HepG2 (cell line): ENCODE measurements around the gene CDC42EP1. TPM values are rescaled to one million over a fixed set of nuclear protein-coding genes. Genes with fewer than 3 reads are reported as not detected.

Source experiments
- ATAC-seq: fragments of 200-7000 bp; cut with Tn5 transposase; 3 replicates; pipeline ENCODE4 v1.9.1; 2020; ENCODE audit warnings: mild to moderate bottlenecking, moderate library complexity
- BruUV-seq: library from RNA; stranded (reverse); fragments of 400-500 nt; replicated peaks from 2 replicates; lab custom pipeline; 2021; lab: Mats Ljungman, UMichigan
- CTCF ChIA-PET: fragments of 300-600 bp; formaldehyde crosslinking; extraction: SDS; loops from one replicate; lab custom pipeline; 2021; ENCODE audit warnings: low total read pairs, inconsistent platforms, low intra/inter-chr PET ratio; lab: Yijun Ruan, JAX
- POLR2A ChIA-PET: fragments of 350-600 bp; sonication (Branson Sonifier 250); formaldehyde crosslinking; loops from one replicate; lab custom pipeline; 2020; ENCODE audit warnings: antibody characterized with exemption, inconsistent platforms; lab: Yijun Ruan, JAX
- DNase-seq: peaks from one replicate; pipeline ENCODE4 v3.0.0-alpha.2; 2015; ENCODE audit warnings: low spot score
- FAIRE-seq: peaks from 3 replicates; lab custom pipeline; 2011; peaks lifted over from hg19 to GRCh38; lab: Jason Lieb, UNC
- H2AFZ ChIP-seq: one replicate; pipeline ENCODE4 v1.6.1; 2011; ENCODE audit warnings: low read length, inconsistent platforms
- H3K27ac ChIP-seq: fragments of 300-600 bp; 3 replicates; pipeline ENCODE4 v1.8.0; 2011; ENCODE audit warnings: mixed run types, mild to moderate bottlenecking, mixed read lengths, low read length, inconsistent platforms; ENCODE audit not compliant: insufficient read depth; ENCODE audit errors: extremely low read length
- H3K27me3 ChIP-seq, 2 experiments: fragments of 200-600 bp in 1 of 2; 2 replicates in 1 of 2; 3 replicates in 1 of 2; pipeline versions ENCODE4 v1.6.0 to v1.8.0; 2011; ENCODE audit warnings: low read length in 2 of 2, mild to moderate bottlenecking in 2 of 2, moderate library complexity in 2 of 2, inconsistent platforms in 1 of 2; ENCODE audit not compliant: insufficient read depth in 2 of 2, control insufficient read depth in 1 of 2
- H3K36me3 ChIP-seq, 2 experiments: fragments of 200-600 bp in 1 of 2; replicated peaks in 1 of 2; 2 replicates in 1 of 2; 3 replicates in 1 of 2; pipeline versions ENCODE4 v1.5.1 to v1.8.0; 2011; ENCODE audit warnings: low read length in 2 of 2, inconsistent platforms in 1 of 2; ENCODE audit not compliant: insufficient read depth in 2 of 2, control insufficient read depth in 1 of 2
- H3K4me1 ChIP-seq: 2 replicates; pipeline ENCODE4 v1.5.1; 2012; ENCODE audit warnings: low read length, inconsistent platforms; ENCODE audit not compliant: insufficient read depth
- H3K4me2 ChIP-seq: 2 replicates; pipeline ENCODE4 v1.6.0; 2011; ENCODE audit warnings: low read depth, low read length, inconsistent platforms
- H3K4me3 ChIP-seq, 3 experiments: fragments of 200-600 bp in 1 of 3; sonication (generic), shearing (Covaris generic) in 1 of 3; replicated peaks in 1 of 3; 2 replicates each; pipeline ENCODE4 v1.5.1; 2011 to 2016; ENCODE audit warnings: low read length in 3 of 3, inconsistent platforms in 2 of 3, low read depth in 2 of 3, mild to moderate bottlenecking in 2 of 3, control low read depth in 1 of 3, mixed read lengths in 1 of 3; ENCODE audit not compliant: insufficient read depth in 1 of 3
- H3K79me2 ChIP-seq: one replicate; pipeline ENCODE4 v1.6.1; 2011; ENCODE audit warnings: low read length, inconsistent platforms; ENCODE audit not compliant: insufficient read depth
- H3K9ac ChIP-seq: 2 replicates; pipeline ENCODE4 v1.6.0; 2011; ENCODE audit warnings: mild to moderate bottlenecking, low read depth, low read length, inconsistent platforms; ENCODE audit not compliant: insufficient read depth
- H3K9me3 ChIP-seq: 2 replicates; pipeline ENCODE4 v1.5.1; 2012; ENCODE audit warnings: mild to moderate bottlenecking, low read length
- H4K20me1 ChIP-seq: 2 replicates; pipeline ENCODE4 v1.6.0; 2011; ENCODE audit warnings: inconsistent platforms, mild to moderate bottlenecking, low read length, moderate library complexity; ENCODE audit not compliant: insufficient read depth
- GATA4 ChIP-seq: sonication (generic); IDR thresholded peaks from 2 replicates; pipeline ENCODE4 v1.6.1; 2016; ENCODE audit warnings: antibody characterized with exemption, low read depth, borderline replicate concordance
- RARA ChIP-seq: IDR thresholded peaks from 2 replicates; pipeline ENCODE4 v1.6.1; 2016; ENCODE audit warnings: missing genetic modification reagents, missing compliant biosample characterization
- REL ChIP-seq: sonication (generic); formaldehyde crosslinking; conservative IDR thresholded peaks from 2 replicates; pipeline ENCODE4 v1.8.0; 2022; ENCODE audit warnings: mild to moderate bottlenecking, missing genetic modification reagents, moderate library complexity
- SP5 ChIP-seq: IDR thresholded peaks from 2 replicates; pipeline ENCODE4 v1.6.1; 2016; ENCODE audit warnings: low read depth, borderline replicate concordance
- SRSF4 ChIP-seq: fragments of 200-400 bp; formaldehyde crosslinking; IDR thresholded peaks from one replicate; pipeline ENCODE4 v1.6.1; 2018; ENCODE audit warnings: mild to moderate bottlenecking, low read depth, low read length, moderate library complexity; ENCODE audit not compliant: poor library complexity, severe bottlenecking
- TEAD2 ChIP-seq: sonication (generic); formaldehyde crosslinking; IDR thresholded peaks from 2 replicates; pipeline ENCODE4 v1.9.0; 2021; ENCODE audit warnings: missing genetic modification reagents
- ZBTB38 ChIP-seq: sonication (generic); formaldehyde crosslinking; IDR thresholded peaks from 2 replicates; pipeline ENCODE4 v1.5.1; 2020; ENCODE audit warnings: mild to moderate bottlenecking, missing genetic modification reagents
- ZBTB8A ChIP-seq: sonication (generic); formaldehyde crosslinking; IDR thresholded peaks from 2 replicates; pipeline ENCODE4 v1.4.0; 2020; ENCODE audit warnings: mild to moderate bottlenecking, low read depth, missing genetic modification reagents, borderline replicate concordance
- ZNF253 ChIP-seq: sonication (generic); formaldehyde crosslinking; IDR thresholded peaks from 2 replicates; pipeline ENCODE4 v1.8.0; 2022; ENCODE audit warnings: mild to moderate bottlenecking, missing genetic modification reagents, borderline replicate concordance
- ZNF556 ChIP-seq: sonication (generic); formaldehyde crosslinking; IDR thresholded peaks from 2 replicates; pipeline ENCODE4 v1.4.0; 2020; ENCODE audit warnings: mild to moderate bottlenecking, missing genetic modification reagents, borderline replicate concordance
- ZNF615 ChIP-seq: sonication (generic); formaldehyde crosslinking; IDR thresholded peaks from 2 replicates; pipeline ENCODE4 v1.5.0; 2020; ENCODE audit warnings: mild to moderate bottlenecking, missing genetic modification reagents, borderline replicate concordance
- WGBS: methylation state at CpG from one replicate; pipeline ENCODE4 v1.1.6; 2017; ENCODE audit warnings: low lambda C conversion rate; 5-methylcytosine and 5-hydroxymethylcytosine counted together
- in situ Hi-C: cut with HindIII; loops from 2 replicates; pipeline ENCODE4 v1.10.0; 2017; ENCODE audit warnings: low pct_unique_long_range_greater_than_20kb; ENCODE audit not compliant: extremely low pct_ligation_motif_present
- intact Hi-C: fragments of 100-400 bp; cut with micrococcal nuclease; formaldehyde crosslinking; loops from one replicate; pipeline ENCODE4 v1.10.0; 2022; ENCODE audit not compliant: unreplicated experiment
- polyA plus RNA-seq, 8 experiments: library from polyadenylated mRNA; depleted of rRNA in 3 of 8; stranded (reverse) in 7 of 8; unstranded in 1 of 8; fragments of >200 nt; fragmentation: Illumina TruSeq in 4 of 8; extraction: Trizol in 4 of 8; gene quantifications; 2 replicates each; pipeline versions ENCODE4 v1.2.1 to v1.2.3, GENCODE V29; 2011 to 2016; ENCODE audit warnings: low read depth in 4 of 8, missing spikeins in 1 of 8, mixed read lengths in 1 of 8; ENCODE audit not compliant: insufficient read depth in 1 of 8
- total RNA-seq, 5 experiments: library from RNA; depleted of rRNA; stranded (reverse); fragments of >200 nt; fragmentation: Illumina TruSeq; extraction: Trizol; gene quantifications; 2 replicates each; pipeline ENCODE4 v1.2.3, GENCODE V29; 2016; ENCODE audit warnings: low read depth in 1 of 5
- TF ChIP-seq, protein P1 (sequence below): sonication (generic); formaldehyde crosslinking; IDR thresholded peaks from 2 replicates; pipeline ENCODE4 v1.8.1; 2022; ENCODE audit warnings: low read depth, mild to moderate bottlenecking, missing genetic modification reagents
- TF ChIP-seq, protein P2 (sequence below): fragments of 450-650 bp; IDR thresholded peaks from 2 replicates; pipeline ENCODE4 v1.6.1; 2017
- TF ChIP-seq, protein P3 (sequence below): sonication (generic); formaldehyde crosslinking; IDR thresholded peaks from 2 replicates; pipeline ENCODE4 v1.9.0; 2021; ENCODE audit warnings: missing genetic modification reagents, borderline replicate concordance
- TF ChIP-seq, protein P4 (sequence below): sonication (generic); formaldehyde crosslinking; IDR thresholded peaks from 2 replicates; pipeline ENCODE4 v1.5.1; 2020; ENCODE audit warnings: missing genetic modification reagents, mild to moderate bottlenecking, borderline replicate concordance

CDC42EP1 gene
- total and polyA plus RNA-seq, 2 of the 13 experiments (the other 11 are each of a cell fraction or from before 2014, with no cell fraction given): 17.1 to 29.5 TPM

DNA sequence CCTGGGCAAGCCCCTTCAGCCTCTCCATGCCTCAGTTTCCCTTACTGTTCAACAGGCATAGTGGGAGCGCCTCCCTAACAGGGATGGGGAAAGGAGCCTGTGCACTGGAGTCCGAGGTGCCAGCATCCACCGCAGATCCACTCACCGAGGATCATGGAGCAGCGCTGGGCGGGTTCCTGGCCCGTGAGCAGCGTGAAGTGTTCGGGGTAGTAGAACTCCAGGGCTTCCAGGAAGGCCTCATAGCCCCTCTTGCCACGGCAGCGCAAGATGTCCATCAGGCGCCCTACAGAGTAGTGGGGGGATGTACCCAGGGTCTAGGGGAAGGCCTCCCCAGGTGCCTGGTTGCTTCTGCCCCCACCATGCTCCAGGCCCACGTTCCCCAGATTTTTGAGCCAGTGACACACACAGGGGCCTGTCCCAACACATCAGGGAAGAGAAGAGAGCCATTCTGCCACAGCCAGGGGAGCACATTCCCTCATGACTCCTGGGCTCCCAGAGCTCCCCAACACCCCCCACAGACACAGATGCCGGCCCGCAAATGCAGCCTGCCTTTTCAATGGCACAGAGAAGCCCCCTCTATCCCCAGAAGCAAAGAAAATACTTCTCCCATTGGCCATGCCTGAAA is 42.3 kb upstream of the CDC42EP1 start:
- no peak for DNase-seq
- H3K4me1 ChIP-seq: peaks cover 88% of the 10 kb centered on the region
- no peaks in the 10 kb centered on the region for H3K9me3 ChIP-seq
- H3K27ac ChIP-seq: peak overlapping the region; percentile 71
- H3K9ac ChIP-seq: peak overlapping the region; percentile 84
- 45% methylated on average over 5 of the region's 15 CpGs for WGBS
- no peaks in the 10 kb centered on the region; a peak in 1 of 5 replicates for H3K27me3 ChIP-seq
- BruUV-seq: no TSS peak
- peak overlapping the region; percentile 94 for H3K4me2 ChIP-seq
- H2AFZ ChIP-seq: no peak overlapping the region
- intact Hi-C loops (no loop called here), in situ Hi-C loops (no loop called here)
- FAIRE-seq: no peak
- peak overlapping the region; percentile 76 to 89 (median 85) for H3K4me3 ChIP-seq
- ChIA-PET POLR2A (interaction anchor here (1.8 to 4.0 kb wide), 2 partner anchors 16 to 28 kb away, joined by 4 to 14 read pairs; no protein-coding TSS in a partner anchor), CTCF (no interaction called here)
- H3K79me2 ChIP-seq: peaks cover 47% of the 10 kb centered on the region
- 0 out of 3 replicates have a peak, but pooled peaks have one; percentile 2 for ATAC-seq
- peaks cover 5% of the 10 kb centered on the region; the same call in 1 of the 2 replicates for H4K20me1 ChIP-seq
- H3K36me3 ChIP-seq: peaks cover 6 to 25% of the 10 kb centered on the region in 2 experiments
- TF ChIP-seq, protein P1, sequence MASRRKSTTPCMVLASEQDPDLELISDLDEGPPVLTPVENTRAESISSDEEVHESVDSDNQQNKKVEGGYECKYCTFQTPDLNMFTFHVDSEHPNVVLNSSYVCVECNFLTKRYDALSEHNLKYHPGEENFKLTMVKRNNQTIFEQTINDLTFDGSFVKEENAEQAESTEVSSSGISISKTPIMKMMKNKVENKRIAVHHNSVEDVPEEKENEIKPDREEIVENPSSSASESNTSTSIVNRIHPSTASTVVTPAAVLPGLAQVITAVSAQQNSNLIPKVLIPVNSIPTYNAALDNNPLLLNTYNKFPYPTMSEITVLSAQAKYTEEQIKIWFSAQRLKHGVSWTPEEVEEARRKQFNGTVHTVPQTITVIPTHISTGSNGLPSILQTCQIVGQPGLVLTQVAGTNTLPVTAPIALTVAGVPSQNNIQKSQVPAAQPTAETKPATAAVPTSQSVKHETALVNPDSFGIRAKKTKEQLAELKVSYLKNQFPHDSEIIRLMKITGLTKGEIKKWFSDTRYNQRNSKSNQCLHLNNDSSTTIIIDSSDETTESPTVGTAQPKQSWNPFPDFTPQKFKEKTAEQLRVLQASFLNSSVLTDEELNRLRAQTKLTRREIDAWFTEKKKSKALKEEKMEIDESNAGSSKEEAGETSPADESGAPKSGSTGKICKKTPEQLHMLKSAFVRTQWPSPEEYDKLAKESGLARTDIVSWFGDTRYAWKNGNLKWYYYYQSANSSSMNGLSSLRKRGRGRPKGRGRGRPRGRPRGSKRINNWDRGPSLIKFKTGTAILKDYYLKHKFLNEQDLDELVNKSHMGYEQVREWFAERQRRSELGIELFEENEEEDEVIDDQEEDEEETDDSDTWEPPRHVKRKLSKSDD (CRISPR knock-in tag): 0 out of 2 replicates have a peak, but pooled peaks have one; percentile 31
- TF ChIP-seq SP5 (no peak), REL (CRISPR knock-in tag) (no peak), ZNF253 (no peak), RARA (no peak), ZBTB38 (CRISPR knock-in tag) (peak; percentile 96), ZNF556 (no peak), SRSF4 (no peak), ZNF615 (CRISPR knock-in tag) (no peak), TEAD2 (CRISPR knock-in tag) (no peak), ZBTB8A (CRISPR knock-in tag) (no peak), GATA4 (no peak)
- TF ChIP-seq, protein P2, sequence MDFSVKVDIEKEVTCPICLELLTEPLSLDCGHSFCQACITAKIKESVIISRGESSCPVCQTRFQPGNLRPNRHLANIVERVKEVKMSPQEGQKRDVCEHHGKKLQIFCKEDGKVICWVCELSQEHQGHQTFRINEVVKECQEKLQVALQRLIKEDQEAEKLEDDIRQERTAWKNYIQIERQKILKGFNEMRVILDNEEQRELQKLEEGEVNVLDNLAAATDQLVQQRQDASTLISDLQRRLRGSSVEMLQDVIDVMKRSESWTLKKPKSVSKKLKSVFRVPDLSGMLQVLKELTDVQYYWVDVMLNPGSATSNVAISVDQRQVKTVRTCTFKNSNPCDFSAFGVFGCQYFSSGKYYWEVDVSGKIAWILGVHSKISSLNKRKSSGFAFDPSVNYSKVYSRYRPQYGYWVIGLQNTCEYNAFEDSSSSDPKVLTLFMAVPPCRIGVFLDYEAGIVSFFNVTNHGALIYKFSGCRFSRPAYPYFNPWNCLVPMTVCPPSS: no peak
- TF ChIP-seq, protein P3, sequence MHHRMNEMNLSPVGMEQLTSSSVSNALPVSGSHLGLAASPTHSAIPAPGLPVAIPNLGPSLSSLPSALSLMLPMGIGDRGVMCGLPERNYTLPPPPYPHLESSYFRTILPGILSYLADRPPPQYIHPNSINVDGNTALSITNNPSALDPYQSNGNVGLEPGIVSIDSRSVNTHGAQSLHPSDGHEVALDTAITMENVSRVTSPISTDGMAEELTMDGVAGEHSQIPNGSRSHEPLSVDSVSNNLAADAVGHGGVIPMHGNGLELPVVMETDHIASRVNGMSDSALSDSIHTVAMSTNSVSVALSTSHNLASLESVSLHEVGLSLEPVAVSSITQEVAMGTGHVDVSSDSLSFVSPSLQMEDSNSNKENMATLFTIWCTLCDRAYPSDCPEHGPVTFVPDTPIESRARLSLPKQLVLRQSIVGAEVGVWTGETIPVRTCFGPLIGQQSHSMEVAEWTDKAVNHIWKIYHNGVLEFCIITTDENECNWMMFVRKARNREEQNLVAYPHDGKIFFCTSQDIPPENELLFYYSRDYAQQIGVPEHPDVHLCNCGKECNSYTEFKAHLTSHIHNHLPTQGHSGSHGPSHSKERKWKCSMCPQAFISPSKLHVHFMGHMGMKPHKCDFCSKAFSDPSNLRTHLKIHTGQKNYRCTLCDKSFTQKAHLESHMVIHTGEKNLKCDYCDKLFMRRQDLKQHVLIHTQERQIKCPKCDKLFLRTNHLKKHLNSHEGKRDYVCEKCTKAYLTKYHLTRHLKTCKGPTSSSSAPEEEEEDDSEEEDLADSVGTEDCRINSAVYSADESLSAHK: no peak
- TF ChIP-seq, protein P4, sequence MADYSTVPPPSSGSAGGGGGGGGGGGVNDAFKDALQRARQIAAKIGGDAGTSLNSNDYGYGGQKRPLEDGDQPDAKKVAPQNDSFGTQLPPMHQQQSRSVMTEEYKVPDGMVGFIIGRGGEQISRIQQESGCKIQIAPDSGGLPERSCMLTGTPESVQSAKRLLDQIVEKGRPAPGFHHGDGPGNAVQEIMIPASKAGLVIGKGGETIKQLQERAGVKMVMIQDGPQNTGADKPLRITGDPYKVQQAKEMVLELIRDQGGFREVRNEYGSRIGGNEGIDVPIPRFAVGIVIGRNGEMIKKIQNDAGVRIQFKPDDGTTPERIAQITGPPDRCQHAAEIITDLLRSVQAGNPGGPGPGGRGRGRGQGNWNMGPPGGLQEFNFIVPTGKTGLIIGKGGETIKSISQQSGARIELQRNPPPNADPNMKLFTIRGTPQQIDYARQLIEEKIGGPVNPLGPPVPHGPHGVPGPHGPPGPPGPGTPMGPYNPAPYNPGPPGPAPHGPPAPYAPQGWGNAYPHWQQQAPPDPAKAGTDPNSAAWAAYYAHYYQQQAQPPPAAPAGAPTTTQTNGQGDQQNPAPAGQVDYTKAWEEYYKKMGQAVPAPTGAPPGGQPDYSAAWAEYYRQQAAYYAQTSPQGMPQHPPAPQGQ (CRISPR knock-in tag): no peak
